HCT116 (cell line): ENCODE measurements around the gene HIVEP3. TPM values are rescaled to one million over a fixed set of nuclear protein-coding genes. Genes with fewer than 3 reads are reported as not detected.

Experiments
- ATAC-seq: fragments of 200-7000 bp; cut with Tn5 transposase; 2 replicates; pipeline ENCODE4 v1.9.1; 2020; ENCODE audit warnings: mild to moderate bottlenecking, moderate library complexity
- BruUV-seq: library from RNA; stranded (reverse); fragments of 400-500 nt; replicated peaks from 2 replicates; lab custom pipeline; 2021; lab: Mats Ljungman, UMichigan
- CTCF ChIA-PET: fragments of 300-600 bp; sonication (Branson Sonifier 250); formaldehyde crosslinking; loops from one replicate; lab custom pipeline; 2021; ENCODE audit warnings: antibody characterized with exemption; lab: Charles Lee
- POLR2A ChIA-PET: fragments of 300-600, 350-600 bp; sonication (Branson Sonifier 250); formaldehyde crosslinking; loops from one replicate; lab custom pipeline; 2021; ENCODE audit warnings: antibody characterized with exemption; lab: Charles Lee
- RAD21 ChIA-PET, 2 experiments: fragments of 300-600 bp; sonication (Branson Sonifier 250); formaldehyde crosslinking; loops; one replicate each; lab custom pipeline; 2023; ENCODE audit warnings: low total read pairs in 2 of 2; ENCODE audit not compliant: uncharacterized antibody in 2 of 2, unreplicated experiment in 2 of 2, low non-redundant PET in 1 of 2; lab: Charles Lee
- DNase-seq: peaks from one replicate; pipeline ENCODE4 v3.0.0-alpha.2; 2010; ENCODE audit warnings: low read depth, low spot score
- H2AFZ ChIP-seq: fragments of 200-600 bp; shearing (Covaris generic), sonication (generic); 2 replicates; pipeline ENCODE4 v1.6.1; 2017; ENCODE audit warnings: low read depth, mixed run types, mixed read lengths, antibody characterized with exemption, low read length; ENCODE audit not compliant: poor library complexity, severe bottlenecking
- H3K27ac ChIP-seq: 2 replicates; pipeline ENCODE4 v1.5.1; 2012; ENCODE audit warnings: low read depth, low read length
- H3K27me3 ChIP-seq: fragments of 200-600 bp; sonication (generic); 2 replicates; pipeline ENCODE4 v1.6.1; 2016; ENCODE audit warnings: mixed run types, low read length, mixed read lengths; ENCODE audit not compliant: insufficient read depth
- H3K36me3 ChIP-seq, 2 experiments: fragments of 200-500 bp in 1 of 2; fragments of 200-600 bp in 1 of 2; sonication (Bioruptor generic) in 1 of 2; sonication (generic) in 1 of 2; 2 replicates each; pipeline versions ENCODE4 v1.5.1 to v1.6.1; 2014 to 2016; ENCODE audit warnings: low read length in 2 of 2, inconsistent platforms in 1 of 2, mixed read lengths in 1 of 2, mixed run types in 1 of 2; ENCODE audit not compliant: insufficient read depth in 2 of 2, control insufficient read depth in 1 of 2
- H3K4me1 ChIP-seq, 2 experiments: fragments of 200-600 bp in 1 of 2; sonication (generic) in 1 of 2; 2 replicates each; pipeline versions ENCODE4 v1.5.1 to v1.6.1; 2012 to 2017; ENCODE audit warnings: low read length in 2 of 2, inconsistent platforms in 1 of 2, mild to moderate bottlenecking in 1 of 2, mixed read lengths in 1 of 2, mixed run types in 1 of 2, moderate library complexity in 1 of 2; ENCODE audit not compliant: insufficient read depth in 2 of 2, control insufficient read depth in 1 of 2
- H3K4me2 ChIP-seq: fragments of 200-600 bp; sonication (generic); 2 replicates; pipeline ENCODE4 v1.6.1; 2017; ENCODE audit warnings: mixed run types, low read length, mixed read lengths
- H3K4me3 ChIP-seq, 2 experiments: fragments of 200-600 bp in 1 of 2; sonication (generic) in 1 of 2; replicated peaks in 1 of 2; 2 replicates each; pipeline ENCODE4 v1.5.1; 2011 to 2016; ENCODE audit warnings: low read length in 2 of 2, control low read depth in 1 of 2, low read depth in 1 of 2, mild to moderate bottlenecking in 1 of 2, mixed read lengths in 1 of 2, mixed run types in 1 of 2
- H3K79me2 ChIP-seq: fragments of 200-600 bp; sonication (generic); 2 replicates; pipeline ENCODE4 v1.6.1; 2017; ENCODE audit warnings: mild to moderate bottlenecking, mixed run types, low read length, moderate library complexity, mixed read lengths; ENCODE audit not compliant: insufficient read depth
- H3K9ac ChIP-seq: fragments of 200-600 bp; sonication (generic); 2 replicates; pipeline ENCODE4 v1.6.1; 2016; ENCODE audit warnings: low read length, mixed read lengths
- H3K9me2 ChIP-seq: fragments of 200-600 bp; sonication (generic), shearing (Covaris generic); 2 replicates; pipeline ENCODE4 v1.6.1; 2017; ENCODE audit warnings: mixed run types, mild to moderate bottlenecking, moderate library complexity; ENCODE audit not compliant: insufficient read depth
- H3K9me3 ChIP-seq, 2 experiments: fragments of 200-500 bp in 1 of 2; fragments of 200-600 bp in 1 of 2; sonication (Bioruptor generic) in 1 of 2; sonication (generic) in 1 of 2; 2 replicates each; pipeline ENCODE4 v1.6.1; 2014 to 2017; ENCODE audit warnings: low read length in 2 of 2, mixed read lengths in 2 of 2, inconsistent platforms in 1 of 2, low read depth in 1 of 2, mild to moderate bottlenecking in 1 of 2, mixed run types in 1 of 2, moderate library complexity in 1 of 2; ENCODE audit not compliant: control insufficient read depth in 1 of 2, insufficient read depth in 1 of 2
- H4K20me1 ChIP-seq: fragments of 200-600 bp; sonication (generic), shearing (Covaris generic); 2 replicates; pipeline ENCODE4 v1.6.1; 2017; ENCODE audit warnings: mixed run types, mild to moderate bottlenecking, moderate library complexity; ENCODE audit not compliant: insufficient read depth
- CEBPB ChIP-seq: IDR thresholded peaks from 2 replicates; pipeline ENCODE4 v1.6.1; 2012; ENCODE audit warnings: low read depth
- EZH2 ChIP-seq: fragments of 200-600 bp; sonication (generic); IDR thresholded peaks from 2 replicates; pipeline ENCODE4 v1.6.1; 2017; ENCODE audit warnings: antibody characterized with exemption, mixed run types
- JUND ChIP-seq: IDR thresholded peaks from 2 replicates; pipeline ENCODE4 v1.6.1; 2012
- POLR2AphosphoS5 ChIP-seq: IDR thresholded peaks from 2 replicates; pipeline ENCODE4 v1.6.1; 2011; ENCODE audit warnings: mild to moderate bottlenecking, low read depth, low read length, moderate library complexity
- RAD21 ChIP-seq: IDR thresholded peaks from 2 replicates; pipeline ENCODE4 v1.6.1; 2012; ENCODE audit warnings: low read depth, mild to moderate bottlenecking
- SIN3A ChIP-seq: IDR thresholded peaks from 2 replicates; pipeline ENCODE4 v1.6.1; 2012; ENCODE audit warnings: low read depth
- SRF ChIP-seq: IDR thresholded peaks from 2 replicates; pipeline ENCODE4 v1.6.1; 2012; ENCODE audit warnings: low read depth
- YY1 ChIP-seq: IDR thresholded peaks from 2 replicates; pipeline ENCODE4 v1.6.1; 2011; ENCODE audit warnings: low read length, low read depth, moderate library complexity, mild to moderate bottlenecking; ENCODE audit not compliant: insufficient replicate concordance; ENCODE audit errors: extremely low read depth
- ZFX ChIP-seq: fragments of 450-650 bp; IDR thresholded peaks from 2 replicates; pipeline ENCODE4 v1.6.1; 2017
- ZNF274 ChIP-seq: fragments of 200-500 bp; sonication (Bioruptor generic); IDR thresholded peaks from 2 replicates; pipeline ENCODE4 v1.6.1; 2014; ENCODE audit warnings: mild to moderate bottlenecking, low read depth, low read length, inconsistent platforms
- intact Hi-C: fragments of 100-400 bp; cut with micrococcal nuclease; formaldehyde crosslinking; loops from 2 replicates; pipeline ENCODE4 v1.10.0; 2022
- total RNA-seq: library from RNA; stranded (reverse); gene quantifications from one replicate; pipeline ENCODE4 v1.2.1, GENCODE V29; 2021; ENCODE audit not compliant: unreplicated experiment
- TF ChIP-seq, protein P1 (sequence below): IDR thresholded peaks from 2 replicates; pipeline ENCODE4 v1.6.1; 2012
- TF ChIP-seq, protein P2 (sequence below): IDR thresholded peaks from 2 replicates; pipeline ENCODE4 v1.6.1; 2012
- TF ChIP-seq, protein P3 (sequence below), 3 experiments: fragments of 200-600 bp in 1 of 3; sonication (generic) in 1 of 3; IDR thresholded peaks in 2 of 3; conservative IDR thresholded peaks in 1 of 3; 2 replicates each; pipeline ENCODE4 v1.5.1; 2012 to 2017; ENCODE audit warnings: low read depth in 2 of 3, low read length in 2 of 3, antibody characterized with exemption in 1 of 3, borderline replicate concordance in 1 of 3, control low read depth in 1 of 3, mild to moderate bottlenecking in 1 of 3, mixed read lengths in 1 of 3, mixed run types in 1 of 3, moderate library complexity in 1 of 3; ENCODE audit not compliant: insufficient read depth in 1 of 3
- TF ChIP-seq, protein P4 (sequence below): IDR thresholded peaks from 2 replicates; pipeline ENCODE4 v1.6.1; 2011; ENCODE audit warnings: mild to moderate bottlenecking, low read length, moderate library complexity; ENCODE audit not compliant: insufficient replicate concordance; ENCODE audit errors: extremely low read depth
- TF ChIP-seq, protein P5 (sequence below): IDR thresholded peaks from 2 replicates; pipeline ENCODE4 v1.6.1; 2012; ENCODE audit warnings: low read depth

Gene HIVEP3
- total RNA-seq, 1 experiment from 2014 or later, result 7.1 TPM

DNA sequence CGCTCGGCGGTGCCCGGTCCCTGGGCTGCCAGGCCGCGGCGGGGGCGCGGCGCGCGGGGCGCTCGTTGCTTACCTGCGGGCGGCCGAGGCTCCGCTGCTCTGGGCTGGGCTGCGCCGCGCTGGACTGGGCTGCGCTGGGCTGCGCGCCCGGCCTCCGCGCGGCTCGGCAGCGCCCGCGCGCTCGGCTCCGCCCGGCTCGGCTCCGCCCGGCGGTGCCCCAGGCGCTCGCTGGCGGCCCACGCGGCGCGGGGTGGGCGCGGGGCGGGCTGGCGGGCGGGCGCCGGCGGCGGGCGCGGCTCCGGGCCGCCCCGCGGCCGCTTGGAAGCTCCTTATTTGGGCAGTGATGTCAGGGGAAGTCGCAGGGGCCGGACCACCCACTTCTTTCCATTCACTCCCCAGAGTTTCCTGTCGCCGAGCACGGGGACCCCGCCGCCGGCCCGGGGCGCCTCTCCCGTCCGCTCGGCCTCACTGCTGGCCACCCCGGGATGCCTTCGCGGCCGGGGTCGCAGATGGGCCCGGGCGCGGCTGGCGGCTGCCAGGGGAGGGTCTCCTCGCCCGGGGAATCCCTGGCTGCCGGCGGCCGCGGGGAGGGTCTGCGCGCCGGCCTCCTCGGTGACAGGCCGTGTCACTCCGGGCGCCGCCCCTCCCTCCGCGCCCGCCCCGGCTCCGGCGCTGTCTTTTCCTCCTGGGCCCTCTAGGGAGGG lies 256.5 kb downstream of the HIVEP3 start:
- ATAC-seq, result peak; percentile 85
- BruUV-seq, result no TSS peak
- no peaks in the 10 kb centered on the region for H3K27me3 ChIP-seq
- peaks cover 25 to 59% of the 10 kb centered on the region in 2 experiments for H3K4me1 ChIP-seq
- no peak overlapping the region for H2AFZ ChIP-seq
- peak overlapping the region; percentile 65 to 78 for H3K4me3 ChIP-seq
- intact Hi-C loops, result no loop called here
- ChIA-PET RAD21 (no interaction called here), POLR2A (interaction anchor here (0.8 to 1.8 kb wide), 2 partner anchors 9 to 11 kb away, joined by 3 to 4 read pairs; no protein-coding TSS in a partner anchor)
- H3K9me3 ChIP-seq, result no peaks in the 10 kb centered on the region
- no peaks in the 10 kb centered on the region for H3K9me2 ChIP-seq
- peak overlapping the region; percentile 100 for H3K4me2 ChIP-seq
- peak overlapping the region; percentile 56 for H3K27ac ChIP-seq
- TF ChIP-seq JUND (no peak), CEBPB (no peak), RAD21 (no peak), SRF (peak; percentile 94), EZH2 (no peak), ZFX (0 out of 2 replicates have a peak, but pooled peaks have one; percentile 8), SIN3A (no peak), YY1 (no peak), ZNF274 (no peak), POLR2AphosphoS5 (peak; percentile 51; the same call in 1 of the 2 replicates)
- TF ChIP-seq, protein P1, sequence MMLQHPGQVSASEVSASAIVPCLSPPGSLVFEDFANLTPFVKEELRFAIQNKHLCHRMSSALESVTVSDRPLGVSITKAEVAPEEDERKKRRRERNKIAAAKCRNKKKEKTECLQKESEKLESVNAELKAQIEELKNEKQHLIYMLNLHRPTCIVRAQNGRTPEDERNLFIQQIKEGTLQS, result no peak
- TF ChIP-seq, protein P2, sequence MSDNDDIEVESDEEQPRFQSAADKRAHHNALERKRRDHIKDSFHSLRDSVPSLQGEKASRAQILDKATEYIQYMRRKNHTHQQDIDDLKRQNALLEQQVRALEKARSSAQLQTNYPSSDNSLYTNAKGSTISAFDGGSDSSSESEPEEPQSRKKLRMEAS, result no peak; the same call in 1 of the 2 replicates
- TF ChIP-seq, protein P3, sequence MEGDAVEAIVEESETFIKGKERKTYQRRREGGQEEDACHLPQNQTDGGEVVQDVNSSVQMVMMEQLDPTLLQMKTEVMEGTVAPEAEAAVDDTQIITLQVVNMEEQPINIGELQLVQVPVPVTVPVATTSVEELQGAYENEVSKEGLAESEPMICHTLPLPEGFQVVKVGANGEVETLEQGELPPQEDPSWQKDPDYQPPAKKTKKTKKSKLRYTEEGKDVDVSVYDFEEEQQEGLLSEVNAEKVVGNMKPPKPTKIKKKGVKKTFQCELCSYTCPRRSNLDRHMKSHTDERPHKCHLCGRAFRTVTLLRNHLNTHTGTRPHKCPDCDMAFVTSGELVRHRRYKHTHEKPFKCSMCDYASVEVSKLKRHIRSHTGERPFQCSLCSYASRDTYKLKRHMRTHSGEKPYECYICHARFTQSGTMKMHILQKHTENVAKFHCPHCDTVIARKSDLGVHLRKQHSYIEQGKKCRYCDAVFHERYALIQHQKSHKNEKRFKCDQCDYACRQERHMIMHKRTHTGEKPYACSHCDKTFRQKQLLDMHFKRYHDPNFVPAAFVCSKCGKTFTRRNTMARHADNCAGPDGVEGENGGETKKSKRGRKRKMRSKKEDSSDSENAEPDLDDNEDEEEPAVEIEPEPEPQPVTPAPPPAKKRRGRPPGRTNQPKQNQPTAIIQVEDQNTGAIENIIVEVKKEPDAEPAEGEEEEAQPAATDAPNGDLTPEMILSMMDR (IDR thresholded peaks at IDR 0.05 in 2 of 3, conservative IDR thresholded peaks at IDR 0.05 in 1 of 3; ENCODE audit: borderline replicate concordance in 1 of 3, insufficient read depth in 1 of 3, low read depth in 2 of 3, low read length in 2 of 3), result no peak
- TF ChIP-seq, protein P4, sequence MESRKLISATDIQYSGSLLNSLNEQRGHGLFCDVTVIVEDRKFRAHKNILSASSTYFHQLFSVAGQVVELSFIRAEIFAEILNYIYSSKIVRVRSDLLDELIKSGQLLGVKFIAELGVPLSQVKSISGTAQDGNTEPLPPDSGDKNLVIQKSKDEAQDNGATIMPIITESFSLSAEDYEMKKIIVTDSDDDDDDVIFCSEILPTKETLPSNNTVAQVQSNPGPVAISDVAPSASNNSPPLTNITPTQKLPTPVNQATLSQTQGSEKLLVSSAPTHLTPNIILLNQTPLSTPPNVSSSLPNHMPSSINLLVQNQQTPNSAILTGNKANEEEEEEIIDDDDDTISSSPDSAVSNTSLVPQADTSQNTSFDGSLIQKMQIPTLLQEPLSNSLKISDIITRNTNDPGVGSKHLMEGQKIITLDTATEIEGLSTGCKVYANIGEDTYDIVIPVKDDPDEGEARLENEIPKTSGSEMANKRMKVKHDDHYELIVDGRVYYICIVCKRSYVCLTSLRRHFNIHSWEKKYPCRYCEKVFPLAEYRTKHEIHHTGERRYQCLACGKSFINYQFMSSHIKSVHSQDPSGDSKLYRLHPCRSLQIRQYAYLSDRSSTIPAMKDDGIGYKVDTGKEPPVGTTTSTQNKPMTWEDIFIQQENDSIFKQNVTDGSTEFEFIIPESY, result no peak
- TF ChIP-seq, protein P5, sequence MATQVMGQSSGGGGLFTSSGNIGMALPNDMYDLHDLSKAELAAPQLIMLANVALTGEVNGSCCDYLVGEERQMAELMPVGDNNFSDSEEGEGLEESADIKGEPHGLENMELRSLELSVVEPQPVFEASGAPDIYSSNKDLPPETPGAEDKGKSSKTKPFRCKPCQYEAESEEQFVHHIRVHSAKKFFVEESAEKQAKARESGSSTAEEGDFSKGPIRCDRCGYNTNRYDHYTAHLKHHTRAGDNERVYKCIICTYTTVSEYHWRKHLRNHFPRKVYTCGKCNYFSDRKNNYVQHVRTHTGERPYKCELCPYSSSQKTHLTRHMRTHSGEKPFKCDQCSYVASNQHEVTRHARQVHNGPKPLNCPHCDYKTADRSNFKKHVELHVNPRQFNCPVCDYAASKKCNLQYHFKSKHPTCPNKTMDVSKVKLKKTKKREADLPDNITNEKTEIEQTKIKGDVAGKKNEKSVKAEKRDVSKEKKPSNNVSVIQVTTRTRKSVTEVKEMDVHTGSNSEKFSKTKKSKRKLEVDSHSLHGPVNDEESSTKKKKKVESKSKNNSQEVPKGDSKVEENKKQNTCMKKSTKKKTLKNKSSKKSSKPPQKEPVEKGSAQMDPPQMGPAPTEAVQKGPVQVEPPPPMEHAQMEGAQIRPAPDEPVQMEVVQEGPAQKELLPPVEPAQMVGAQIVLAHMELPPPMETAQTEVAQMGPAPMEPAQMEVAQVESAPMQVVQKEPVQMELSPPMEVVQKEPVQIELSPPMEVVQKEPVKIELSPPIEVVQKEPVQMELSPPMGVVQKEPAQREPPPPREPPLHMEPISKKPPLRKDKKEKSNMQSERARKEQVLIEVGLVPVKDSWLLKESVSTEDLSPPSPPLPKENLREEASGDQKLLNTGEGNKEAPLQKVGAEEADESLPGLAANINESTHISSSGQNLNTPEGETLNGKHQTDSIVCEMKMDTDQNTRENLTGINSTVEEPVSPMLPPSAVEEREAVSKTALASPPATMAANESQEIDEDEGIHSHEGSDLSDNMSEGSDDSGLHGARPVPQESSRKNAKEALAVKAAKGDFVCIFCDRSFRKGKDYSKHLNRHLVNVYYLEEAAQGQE, result no peak
- TF ChIP-seq, all 23 proteins: peak for 3
- CTCF ChIA-PET, result interaction anchor here (0.7 to 2.2 kb wide), 2 partner anchors 10 to 11 kb away, joined by 3 to 6 read pairs; no protein-coding TSS in a partner anchor
- DNase-seq, result peak; percentile 44
- no peaks in the 10 kb centered on the region for H3K79me2 ChIP-seq
- H3K9ac ChIP-seq, result peak overlapping the region; percentile 65
- H3K36me3 ChIP-seq, result no peaks in the 10 kb centered on the region
- H4K20me1 ChIP-seq, result no peaks in the 10 kb centered on the region
